Endothelial cell (in vitro differentiated cells): ENCODE data around the gene MXRA7. TPM values are rescaled to one million over a fixed set of nuclear protein-coding genes. Genes with fewer than 3 reads are reported as not detected.
"Not testable (repeated sequence)": the region's sequence is repeated elsewhere in the genome, so short reads cannot be mapped to it uniquely, and the experiment has no call there.

Experiments
- DNase-seq: peaks from one replicate; pipeline ENCODE4 v3.0.0; 2021; ENCODE audit warnings: low spot score
- H3K27ac Mint-ChIP-seq: one replicate; pipeline ENCODE4 v1.8.0; 2021; ENCODE audit warnings: mixed read lengths, inconsistent platforms; ENCODE audit not compliant: unreplicated experiment
- H3K27me3 Mint-ChIP-seq: one replicate; pipeline ENCODE4 v1.8.0; 2021; ENCODE audit warnings: mild to moderate bottlenecking, moderate library complexity, mixed read lengths, inconsistent platforms; ENCODE audit not compliant: unreplicated experiment
- H3K36me3 Mint-ChIP-seq: one replicate; pipeline ENCODE4 v1.8.0; 2021; ENCODE audit warnings: mild to moderate bottlenecking, low read depth, mixed read lengths, inconsistent platforms; ENCODE audit not compliant: unreplicated experiment
- H3K4me1 Mint-ChIP-seq: one replicate; pipeline ENCODE4 v1.8.0; 2021; ENCODE audit warnings: mild to moderate bottlenecking, mixed read lengths, inconsistent platforms; ENCODE audit not compliant: unreplicated experiment
- H3K4me3 Mint-ChIP-seq: one replicate; pipeline ENCODE4 v1.8.0; 2021; ENCODE audit warnings: mild to moderate bottlenecking, mixed read lengths, inconsistent platforms; ENCODE audit not compliant: unreplicated experiment
- H3K9me3 Mint-ChIP-seq: one replicate; pipeline ENCODE4 v1.8.0; 2021; ENCODE audit warnings: mixed read lengths, inconsistent platforms; ENCODE audit not compliant: unreplicated experiment
- total RNA-seq: library from RNA; stranded (reverse); fragmentation: NEBNext Ultra II Directional; extraction: Animal tissue kit (Norgen Biotek cat#: 25700); gene quantifications from one replicate; pipeline ENCODE4 v1.2.1, GENCODE V29; 2021; ENCODE audit not compliant: unreplicated experiment
- TF ChIP-seq, protein P1 (sequence below): fragments of 200-600 bp; sonication (generic); IDR thresholded peaks from one replicate; pipeline ENCODE4 v1.5.0; 2021; ENCODE audit warnings: antibody characterized with exemption; ENCODE audit not compliant: unreplicated experiment

Gene MXRA7
- total RNA-seq, 1 donor from 2014 or later: 51.6 TPM

DNA sequence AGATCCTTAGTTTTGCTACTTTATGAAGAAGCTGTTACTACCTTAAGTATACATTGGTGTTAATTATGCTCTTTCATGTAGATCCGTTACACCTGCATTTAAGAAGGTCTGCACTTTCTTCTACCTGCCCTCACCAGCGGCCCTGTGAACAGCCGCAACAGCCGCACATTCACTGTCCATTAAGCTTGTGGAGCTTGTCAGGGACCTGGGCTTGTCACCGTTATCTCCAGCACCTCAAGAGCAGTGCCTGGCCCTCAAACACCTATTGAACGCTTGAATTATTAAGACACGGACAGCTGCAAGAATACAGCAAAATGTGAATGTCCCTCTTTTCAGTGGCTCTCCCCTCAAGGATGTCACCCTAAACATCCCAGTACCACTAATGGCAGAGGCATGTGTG is 3.0 kb upstream of the MXRA7 start:
- Mint-ChIP-seq H3K4me1 (peaks cover 18% of the 10 kb centered on the region), H3K36me3 (peaks cover 31% of the 10 kb centered on the region), H3K27me3 (peaks cover 7% of the 10 kb centered on the region), H3K27ac (no peak overlapping the region), H3K4me3 (no peak overlapping the region), H3K9me3 (no peaks in the 10 kb centered on the region)
- TF ChIP-seq, protein P1, sequence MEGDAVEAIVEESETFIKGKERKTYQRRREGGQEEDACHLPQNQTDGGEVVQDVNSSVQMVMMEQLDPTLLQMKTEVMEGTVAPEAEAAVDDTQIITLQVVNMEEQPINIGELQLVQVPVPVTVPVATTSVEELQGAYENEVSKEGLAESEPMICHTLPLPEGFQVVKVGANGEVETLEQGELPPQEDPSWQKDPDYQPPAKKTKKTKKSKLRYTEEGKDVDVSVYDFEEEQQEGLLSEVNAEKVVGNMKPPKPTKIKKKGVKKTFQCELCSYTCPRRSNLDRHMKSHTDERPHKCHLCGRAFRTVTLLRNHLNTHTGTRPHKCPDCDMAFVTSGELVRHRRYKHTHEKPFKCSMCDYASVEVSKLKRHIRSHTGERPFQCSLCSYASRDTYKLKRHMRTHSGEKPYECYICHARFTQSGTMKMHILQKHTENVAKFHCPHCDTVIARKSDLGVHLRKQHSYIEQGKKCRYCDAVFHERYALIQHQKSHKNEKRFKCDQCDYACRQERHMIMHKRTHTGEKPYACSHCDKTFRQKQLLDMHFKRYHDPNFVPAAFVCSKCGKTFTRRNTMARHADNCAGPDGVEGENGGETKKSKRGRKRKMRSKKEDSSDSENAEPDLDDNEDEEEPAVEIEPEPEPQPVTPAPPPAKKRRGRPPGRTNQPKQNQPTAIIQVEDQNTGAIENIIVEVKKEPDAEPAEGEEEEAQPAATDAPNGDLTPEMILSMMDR: no peak
- no peak for DNase-seq

DNA sequence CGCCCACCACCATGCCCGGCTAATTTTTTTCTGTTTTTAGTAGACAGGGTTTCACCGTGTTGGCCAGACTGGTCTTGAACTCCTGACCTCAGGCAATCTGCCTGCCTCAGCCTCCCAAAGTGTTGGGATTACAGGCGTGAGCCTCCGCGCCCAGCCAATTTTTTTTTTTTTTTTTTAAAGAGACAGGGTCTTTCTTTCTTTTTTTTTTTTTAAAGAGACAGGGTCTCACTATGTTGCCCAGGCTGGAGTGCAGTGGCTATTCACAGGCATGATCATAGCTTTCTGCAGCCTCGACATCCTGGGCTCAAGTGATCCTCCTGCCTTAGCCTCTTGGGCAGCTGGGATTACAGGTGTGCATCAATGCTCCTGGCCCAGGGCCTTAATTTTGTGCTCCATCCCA is 1.6 kb upstream of the MXRA7 start:
- not testable (repeated sequence) for H3K27ac Mint-ChIP-seq, DNase-seq, H3K9me3 Mint-ChIP-seq, H3K4me3 Mint-ChIP-seq, H3K27me3 Mint-ChIP-seq
- peaks cover 27% of the 10 kb centered on the region for H3K36me3 Mint-ChIP-seq
- H3K4me1 Mint-ChIP-seq: peaks cover 18% of the 10 kb centered on the region

DNA sequence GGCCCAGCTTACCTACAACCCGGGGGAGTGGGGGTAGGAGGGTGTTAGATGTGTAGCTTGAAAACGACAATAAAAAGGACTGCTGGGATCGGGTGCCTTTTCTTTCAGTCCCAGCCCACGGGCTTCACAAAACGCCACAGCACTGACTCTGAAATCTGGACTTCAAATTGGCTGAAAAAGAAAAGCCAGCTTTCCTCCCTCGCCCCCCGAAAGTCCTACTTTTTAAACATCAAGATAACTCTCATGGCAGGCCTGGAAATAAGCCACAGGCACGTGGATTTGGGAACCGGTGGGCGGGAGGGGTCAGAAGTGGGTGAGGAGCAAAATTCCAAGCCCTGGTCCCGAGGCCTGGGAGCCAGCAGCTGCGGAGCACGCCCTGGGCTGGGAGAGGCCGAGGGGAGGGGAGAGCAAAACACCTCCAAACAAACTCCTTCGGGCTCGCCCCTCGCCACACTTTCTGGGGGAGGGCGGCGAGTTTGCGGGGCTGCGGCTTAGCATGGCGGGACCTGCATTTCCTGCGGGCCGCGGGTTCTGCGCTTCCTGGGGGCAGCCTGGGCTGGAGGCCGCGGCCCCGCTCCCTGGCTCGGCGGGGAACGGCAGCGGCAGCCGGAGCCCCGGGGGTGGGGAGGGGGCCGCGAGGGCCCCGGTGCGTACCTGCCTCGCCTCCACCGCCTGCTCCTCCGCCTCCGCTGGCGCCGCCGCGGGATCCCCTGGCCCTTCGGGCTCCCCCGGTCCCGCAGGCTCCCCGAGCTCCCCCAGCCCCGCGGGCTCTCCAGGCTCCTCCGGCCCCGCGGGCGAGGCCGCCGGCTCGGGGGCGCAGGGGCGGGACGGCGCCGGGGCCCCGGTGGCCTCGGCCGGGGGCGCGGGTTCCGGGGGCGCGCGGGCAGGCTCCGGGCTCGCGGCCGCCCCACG is 558 bp downstream of the MXRA7 start:
- peaks cover 18% of the 10 kb centered on the region for H3K4me1 Mint-ChIP-seq
- peaks cover 19% of the 10 kb centered on the region for H3K36me3 Mint-ChIP-seq
- not testable (repeated sequence) for H3K9me3 Mint-ChIP-seq, H3K27me3 Mint-ChIP-seq, DNase-seq
- peak overlapping the region; percentile 88 for H3K4me3 Mint-ChIP-seq
- peak overlapping the region; percentile 13 for H3K27ac Mint-ChIP-seq

DNA sequence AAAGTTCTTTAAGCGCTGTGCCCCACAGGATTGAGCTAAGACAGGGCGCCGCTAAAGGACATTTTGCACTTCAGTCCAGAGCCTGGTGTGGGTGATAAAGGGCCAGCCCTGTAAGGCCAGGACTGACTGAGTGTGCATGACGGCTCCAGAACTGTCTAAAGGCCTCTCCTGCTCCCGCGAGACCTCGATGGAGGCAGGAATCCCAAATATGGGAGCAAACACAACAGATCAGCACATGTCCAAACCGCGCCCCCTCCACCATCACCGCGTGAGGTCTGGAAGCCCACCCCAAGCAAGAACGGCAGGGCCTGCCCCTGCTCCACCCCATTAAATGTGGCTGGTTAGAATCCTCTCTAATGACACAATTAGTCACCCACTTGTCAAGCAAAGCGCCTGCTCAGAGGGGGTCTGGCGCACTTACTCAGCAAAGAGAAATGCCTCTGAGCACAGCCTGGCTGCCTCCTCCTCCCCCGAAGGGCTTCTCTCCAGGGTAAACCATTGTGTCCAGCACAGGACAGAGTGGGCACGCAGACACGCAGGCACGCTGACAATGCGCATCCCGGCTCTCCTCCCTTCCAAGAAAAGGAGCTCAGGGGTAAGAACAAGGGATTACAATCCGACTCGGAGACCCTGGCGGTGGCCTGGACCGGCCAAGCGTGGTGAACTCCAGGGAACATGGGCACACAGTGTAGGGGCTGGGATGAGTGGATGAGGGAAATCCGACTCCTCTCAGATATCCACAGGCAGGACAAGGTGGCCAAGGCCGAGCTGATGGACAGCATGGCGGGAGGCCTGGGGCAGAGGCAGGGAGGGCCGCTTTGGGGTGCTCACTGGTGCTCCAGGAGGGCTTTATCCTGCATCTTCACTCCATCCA is 1.5 kb downstream of the MXRA7 start:
- Mint-ChIP-seq H3K4me1 (peaks cover 18% of the 10 kb centered on the region), H3K36me3 (peaks cover 15% of the 10 kb centered on the region), H3K4me3 (peak overlapping the region; percentile 88), H3K27me3 (peaks cover 6% of the 10 kb centered on the region), H3K27ac (peak overlapping the region; percentile 13), H3K9me3 (no peaks in the 10 kb centered on the region)
- no peak for DNase-seq
- TF ChIP-seq, protein P1: no peak

DNA sequence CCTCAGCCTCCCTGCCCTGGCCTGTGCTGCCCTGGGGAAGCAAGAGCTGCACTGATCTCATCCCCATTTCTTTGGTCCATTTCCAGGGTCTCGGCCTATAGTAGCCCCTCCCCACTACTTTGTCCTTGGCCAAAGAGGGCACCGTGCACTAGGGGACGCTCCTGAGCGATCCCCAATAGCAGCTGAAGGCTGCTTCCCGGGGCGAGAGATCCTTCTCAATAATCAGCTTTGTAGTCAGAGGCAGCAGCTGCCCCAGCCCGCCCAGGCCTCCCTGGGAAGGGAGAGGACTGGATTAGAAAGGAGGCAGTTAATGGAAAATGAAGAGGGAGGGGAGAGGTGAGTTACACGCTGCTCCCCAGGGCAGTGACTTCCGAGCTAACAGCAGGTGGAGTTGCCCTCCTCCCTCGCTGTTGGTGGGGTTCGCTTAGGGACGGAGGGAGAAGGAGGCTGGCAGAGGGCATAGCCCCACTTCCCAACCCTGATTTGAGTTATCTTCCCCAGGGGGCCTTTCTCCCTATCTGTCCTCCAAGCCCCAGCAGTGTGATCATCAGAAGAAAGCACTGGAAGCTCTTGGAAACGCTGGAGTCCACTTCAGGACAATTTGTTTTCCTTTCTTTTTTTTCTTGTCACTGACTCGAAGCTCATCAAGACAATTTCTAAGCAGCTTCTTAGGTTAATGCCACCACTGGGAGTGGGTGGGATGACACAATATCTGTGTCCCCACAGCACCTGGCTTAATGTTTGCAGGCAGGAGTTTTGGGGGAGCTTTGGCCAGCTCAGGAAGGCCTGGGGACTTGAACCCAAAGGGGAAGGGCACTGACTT is 2.6 kb downstream of the MXRA7 start:
- DNase-seq: peak; percentile 75
- TF ChIP-seq, protein P1: no peak
- H3K27ac Mint-ChIP-seq: no peak overlapping the region
- no peaks in the 10 kb centered on the region for H3K9me3 Mint-ChIP-seq
- peaks cover 18% of the 10 kb centered on the region for H3K4me1 Mint-ChIP-seq
- peaks cover 6% of the 10 kb centered on the region for H3K27me3 Mint-ChIP-seq
- H3K36me3 Mint-ChIP-seq: peaks cover 4% of the 10 kb centered on the region
- H3K4me3 Mint-ChIP-seq: peak overlapping the region; percentile 37
